Cardiac fibroblast (primary cell): ENCODE results near the gene HK2.

ENCODE experiments used
- DNase-seq, 2 donors: peaks; one replicate each; pipeline versions ENCODE4 v3.0.0 to v3.0.0-alpha.2; 2010; ENCODE audit warnings: low read depth in 2 of 2
- H3K4me3 ChIP-seq, 2 donors: replicated peaks in 1 of 2; 1 replicate in 1 of 2; 2 replicates in 1 of 2; pipeline ENCODE4 v1.5.1; 2011; ENCODE audit warnings: low read depth in 2 of 2, low read length in 2 of 2, mild to moderate bottlenecking in 2 of 2, moderate library complexity in 1 of 2
- TF ChIP-seq, protein P1 (sequence below): IDR thresholded peaks from one replicate; pipeline ENCODE4 v1.5.1; 2011; ENCODE audit warnings: low read depth, mild to moderate bottlenecking, low read length, inconsistent platforms

HK2 gene

DNA sequence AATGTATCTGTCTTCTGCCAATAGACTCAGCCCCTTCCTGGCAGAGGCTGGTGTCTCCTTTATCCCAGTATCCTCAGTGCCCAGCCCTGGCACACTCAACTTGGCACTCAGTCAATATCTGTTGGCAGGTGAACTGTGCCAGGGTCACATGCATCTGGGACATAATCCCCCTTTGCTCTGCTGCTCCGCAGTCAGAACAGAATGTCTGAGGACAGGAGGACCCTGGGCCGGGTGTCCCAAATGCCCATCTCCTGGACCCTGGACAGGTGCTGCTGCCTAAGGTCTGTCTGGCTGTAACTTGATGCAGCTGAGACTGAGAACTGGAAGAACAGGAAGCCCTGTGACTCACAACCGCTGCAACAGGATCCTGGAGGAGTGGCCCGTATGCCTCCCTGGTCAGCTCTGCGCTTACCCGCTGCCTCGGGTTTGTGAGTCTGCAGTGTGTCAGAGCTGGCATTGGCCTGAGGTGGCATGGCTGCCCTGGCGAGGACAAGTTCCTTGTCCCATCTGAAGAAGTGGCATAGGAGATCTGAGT lies 11.4 kb downstream of the HK2 start:
- peak; percentile 86 to 91 for DNase-seq
- H3K4me3 ChIP-seq, result no peak overlapping the region
- TF ChIP-seq, protein P1, sequence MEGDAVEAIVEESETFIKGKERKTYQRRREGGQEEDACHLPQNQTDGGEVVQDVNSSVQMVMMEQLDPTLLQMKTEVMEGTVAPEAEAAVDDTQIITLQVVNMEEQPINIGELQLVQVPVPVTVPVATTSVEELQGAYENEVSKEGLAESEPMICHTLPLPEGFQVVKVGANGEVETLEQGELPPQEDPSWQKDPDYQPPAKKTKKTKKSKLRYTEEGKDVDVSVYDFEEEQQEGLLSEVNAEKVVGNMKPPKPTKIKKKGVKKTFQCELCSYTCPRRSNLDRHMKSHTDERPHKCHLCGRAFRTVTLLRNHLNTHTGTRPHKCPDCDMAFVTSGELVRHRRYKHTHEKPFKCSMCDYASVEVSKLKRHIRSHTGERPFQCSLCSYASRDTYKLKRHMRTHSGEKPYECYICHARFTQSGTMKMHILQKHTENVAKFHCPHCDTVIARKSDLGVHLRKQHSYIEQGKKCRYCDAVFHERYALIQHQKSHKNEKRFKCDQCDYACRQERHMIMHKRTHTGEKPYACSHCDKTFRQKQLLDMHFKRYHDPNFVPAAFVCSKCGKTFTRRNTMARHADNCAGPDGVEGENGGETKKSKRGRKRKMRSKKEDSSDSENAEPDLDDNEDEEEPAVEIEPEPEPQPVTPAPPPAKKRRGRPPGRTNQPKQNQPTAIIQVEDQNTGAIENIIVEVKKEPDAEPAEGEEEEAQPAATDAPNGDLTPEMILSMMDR, result no peak

DNA sequence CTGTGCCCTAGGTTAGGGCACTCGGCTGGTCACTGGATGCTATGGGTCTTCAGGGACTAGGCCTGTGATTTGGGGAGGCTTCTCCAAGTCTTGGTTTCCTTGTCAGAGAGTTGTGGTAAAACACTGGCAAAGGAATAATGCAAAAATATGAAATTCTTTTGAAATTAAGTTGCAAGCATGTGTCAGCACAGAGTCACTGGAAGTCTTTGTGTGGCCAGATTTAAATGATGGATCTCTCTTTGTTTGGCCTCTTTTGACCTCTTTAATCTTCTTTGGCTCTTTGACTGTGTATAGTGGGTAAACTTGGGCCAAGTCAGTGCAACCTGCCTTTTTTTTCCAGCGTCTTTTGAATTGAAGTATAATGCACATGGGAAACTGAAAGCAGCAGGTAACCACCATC lies 12.1 kb downstream of the HK2 start:
- no peak overlapping the region for H3K4me3 ChIP-seq
- DNase-seq, result peak in 1 of 2 donors; percentile 33
- TF ChIP-seq, protein P1, result no peak

DNA sequence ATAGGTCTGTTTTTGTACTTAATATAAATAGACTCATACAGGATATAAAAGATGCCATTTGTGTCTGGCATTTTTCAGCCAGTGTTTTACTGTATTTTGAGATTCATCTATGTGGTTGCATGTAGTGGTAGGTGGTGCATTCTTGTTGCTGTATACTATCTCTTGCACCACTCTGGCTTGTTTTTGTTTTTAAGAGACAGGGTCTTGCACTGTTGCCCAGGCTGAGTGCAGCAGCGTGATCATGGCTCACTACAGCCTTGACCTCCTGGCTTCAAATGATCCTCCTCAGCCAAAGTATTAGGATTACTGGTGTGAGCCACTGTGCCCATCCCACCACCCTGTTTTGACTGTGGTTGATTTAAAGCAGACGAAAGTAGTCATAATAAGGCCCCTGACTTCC lies 12.6 kb downstream of the HK2 start:
- no peak overlapping the region for H3K4me3 ChIP-seq
- TF ChIP-seq, protein P1, result no peak
- DNase-seq, result no peak

DNA sequence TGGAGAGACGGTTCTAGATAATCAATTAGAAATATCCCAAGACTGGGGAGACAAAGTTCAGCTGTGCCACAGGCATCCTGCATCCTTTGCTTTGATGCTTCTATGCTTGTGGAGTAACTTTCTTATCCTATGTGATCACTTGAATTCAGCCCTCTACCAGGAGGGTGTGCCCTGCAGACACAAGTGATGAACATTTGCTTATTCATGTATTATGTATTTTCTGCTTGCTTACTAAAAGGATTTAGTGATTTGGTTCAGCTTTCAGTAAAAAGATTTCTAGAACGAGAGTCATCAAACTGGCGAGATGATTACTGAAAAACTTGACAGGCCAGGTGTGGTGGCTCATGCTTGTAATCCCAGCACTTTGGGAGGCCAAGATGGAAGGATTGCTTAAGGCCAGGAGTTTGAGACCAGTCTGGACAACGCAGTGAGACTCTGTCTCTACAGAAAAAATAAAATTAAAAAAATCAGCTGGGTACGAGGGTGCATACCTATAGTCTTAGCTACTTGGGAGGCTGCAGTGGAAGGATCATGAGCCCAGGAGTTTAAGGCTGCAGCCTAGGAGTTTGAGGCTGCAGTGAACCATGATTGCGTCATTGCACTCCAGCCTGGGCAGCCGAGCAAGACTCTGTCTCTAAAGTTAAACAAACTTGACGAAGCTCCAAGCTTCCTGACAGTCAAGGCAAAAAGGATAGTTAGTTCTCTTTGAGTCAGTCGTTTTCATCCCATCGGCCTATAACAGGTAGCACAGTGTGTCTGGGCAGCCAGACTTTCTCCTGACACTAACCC lies 13.3 kb downstream of the HK2 start:
- DNase-seq, result peak in 1 of 2 donors; percentile 48
- no peak overlapping the region for H3K4me3 ChIP-seq
- TF ChIP-seq, protein P1, result no peak

DNA sequence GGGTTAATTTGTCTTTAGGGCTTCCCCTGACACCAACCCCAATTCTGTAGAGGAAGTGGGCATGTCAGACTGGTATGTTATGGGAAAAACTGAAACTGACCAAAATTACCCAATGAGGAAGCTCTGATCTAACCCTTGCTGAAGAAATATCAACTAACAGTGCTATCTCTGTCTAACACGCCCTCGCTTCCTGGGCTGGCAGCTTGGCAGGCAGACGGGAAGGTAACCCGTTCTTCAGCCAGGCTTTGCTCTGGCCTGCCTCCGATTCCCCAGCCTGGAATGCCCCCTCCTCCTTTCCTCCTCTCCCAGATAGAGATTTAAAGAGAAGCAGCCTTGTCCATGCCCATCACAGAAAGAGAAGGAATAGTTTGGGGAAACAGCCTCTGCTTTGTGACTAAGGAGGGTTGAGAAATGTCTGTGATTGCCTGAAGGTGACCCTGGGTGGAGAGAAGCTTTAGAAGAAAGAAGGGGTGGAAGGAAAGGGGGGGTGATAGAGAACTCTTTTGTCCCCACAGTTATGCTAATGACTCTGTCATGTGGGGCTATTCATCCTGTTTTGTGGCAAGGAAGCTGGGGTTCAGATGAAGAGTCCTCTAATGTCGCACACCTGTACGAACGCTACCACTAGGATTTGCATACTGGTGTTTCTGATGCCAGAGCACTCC lies 15.4 kb downstream of the HK2 start:
- H3K4me3 ChIP-seq, result no peak overlapping the region
- peak in 1 of 2 donors; percentile 80 for DNase-seq
- TF ChIP-seq, protein P1, result no peak

DNA sequence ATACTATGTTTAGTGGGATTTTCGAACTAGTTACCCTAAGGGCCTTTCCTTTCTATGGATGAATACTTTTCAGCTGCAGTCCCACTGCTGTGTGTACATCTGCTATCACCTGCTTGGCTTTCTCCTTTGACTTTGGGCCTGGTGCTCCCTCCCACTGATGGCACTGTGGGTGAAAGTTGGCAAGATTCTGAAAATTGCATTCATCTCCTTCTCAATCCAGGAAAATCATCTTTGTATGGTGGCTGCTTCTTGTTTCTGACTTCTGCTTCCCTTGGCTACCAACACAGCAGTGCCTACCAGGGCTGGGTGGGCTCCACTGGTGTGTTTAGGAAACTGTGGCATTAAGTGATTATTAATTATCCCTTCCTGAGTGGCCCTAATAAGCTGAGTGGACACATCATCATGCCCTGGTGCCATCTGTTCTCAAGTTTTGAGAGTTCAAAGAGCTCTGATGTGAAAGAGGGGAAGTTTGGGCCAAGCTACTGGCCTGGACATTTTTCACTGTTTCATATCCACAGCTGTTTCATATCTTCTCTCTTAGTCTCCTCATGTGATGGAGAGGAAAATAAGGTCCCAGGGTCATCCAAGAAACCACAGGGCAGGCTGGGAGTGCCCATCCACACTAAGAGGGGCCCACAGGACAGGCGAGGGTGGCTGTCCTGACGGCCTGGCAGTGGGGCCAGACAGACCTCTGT lies 16.7 kb downstream of the HK2 start:
- TF ChIP-seq, protein P1, result no peak
- DNase-seq, result peak in 1 of 2 donors; percentile 30
- no peak overlapping the region for H3K4me3 ChIP-seq
